AG09319 (cell line): ENCODE results near the gene TRAF1.

ENCODE experiments used
- DNase-seq: peaks from one replicate; pipeline ENCODE4 v3.0.0-alpha.2; 2010; ENCODE audit warnings: low read depth; ENCODE audit errors: extremely low read depth
- TF ChIP-seq, protein P1 (sequence below): IDR thresholded peaks from 2 replicates; pipeline ENCODE4 v1.5.1; 2011; ENCODE audit warnings: low read depth, mild to moderate bottlenecking, inconsistent platforms, low read length, moderate library complexity

Gene TRAF1

DNA sequence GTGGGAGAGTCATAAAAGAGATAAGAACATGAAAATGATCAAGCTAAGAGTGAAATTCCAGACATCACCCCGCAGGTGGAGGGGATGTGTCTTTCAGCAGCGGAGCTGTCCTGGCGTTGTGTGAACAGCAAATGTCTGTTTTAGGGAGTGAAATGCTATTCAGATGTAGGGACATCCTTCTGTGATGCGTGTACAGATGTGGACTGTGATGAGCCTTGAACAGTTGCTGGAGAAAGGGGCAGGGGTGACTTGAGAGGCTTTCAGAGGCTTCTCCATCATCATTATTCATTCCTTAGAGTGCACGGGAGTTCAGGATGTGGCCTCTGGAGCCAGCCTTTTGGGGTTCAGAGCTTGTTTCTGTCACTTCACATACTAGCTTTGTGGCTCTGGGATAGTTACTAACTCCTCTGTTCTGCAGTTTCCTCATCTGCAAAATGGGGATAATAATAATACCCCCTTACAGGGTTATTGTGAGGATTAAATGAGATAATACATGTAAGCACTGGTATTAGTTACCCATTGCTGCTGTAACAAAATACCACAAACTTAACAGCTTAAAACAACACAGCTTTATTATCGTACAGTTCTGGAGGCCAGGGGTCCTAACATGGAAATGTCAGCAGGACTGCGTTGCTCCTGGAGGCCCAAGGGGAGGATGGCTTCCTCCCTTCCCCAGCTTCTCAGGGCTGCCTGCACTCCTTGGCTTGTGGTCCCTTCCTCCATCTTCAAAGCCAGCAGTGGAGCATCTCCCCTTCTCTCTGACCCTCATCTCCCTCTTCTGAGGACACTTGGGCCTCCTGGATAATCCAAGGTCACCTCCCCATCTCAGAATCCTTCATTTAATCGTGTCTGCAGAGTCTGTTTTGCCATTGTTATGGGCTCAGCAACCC lies 9.4 kb downstream of the TRAF1 start:
- TF ChIP-seq, protein P1, sequence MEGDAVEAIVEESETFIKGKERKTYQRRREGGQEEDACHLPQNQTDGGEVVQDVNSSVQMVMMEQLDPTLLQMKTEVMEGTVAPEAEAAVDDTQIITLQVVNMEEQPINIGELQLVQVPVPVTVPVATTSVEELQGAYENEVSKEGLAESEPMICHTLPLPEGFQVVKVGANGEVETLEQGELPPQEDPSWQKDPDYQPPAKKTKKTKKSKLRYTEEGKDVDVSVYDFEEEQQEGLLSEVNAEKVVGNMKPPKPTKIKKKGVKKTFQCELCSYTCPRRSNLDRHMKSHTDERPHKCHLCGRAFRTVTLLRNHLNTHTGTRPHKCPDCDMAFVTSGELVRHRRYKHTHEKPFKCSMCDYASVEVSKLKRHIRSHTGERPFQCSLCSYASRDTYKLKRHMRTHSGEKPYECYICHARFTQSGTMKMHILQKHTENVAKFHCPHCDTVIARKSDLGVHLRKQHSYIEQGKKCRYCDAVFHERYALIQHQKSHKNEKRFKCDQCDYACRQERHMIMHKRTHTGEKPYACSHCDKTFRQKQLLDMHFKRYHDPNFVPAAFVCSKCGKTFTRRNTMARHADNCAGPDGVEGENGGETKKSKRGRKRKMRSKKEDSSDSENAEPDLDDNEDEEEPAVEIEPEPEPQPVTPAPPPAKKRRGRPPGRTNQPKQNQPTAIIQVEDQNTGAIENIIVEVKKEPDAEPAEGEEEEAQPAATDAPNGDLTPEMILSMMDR = no peak
- no peak for DNase-seq

DNA sequence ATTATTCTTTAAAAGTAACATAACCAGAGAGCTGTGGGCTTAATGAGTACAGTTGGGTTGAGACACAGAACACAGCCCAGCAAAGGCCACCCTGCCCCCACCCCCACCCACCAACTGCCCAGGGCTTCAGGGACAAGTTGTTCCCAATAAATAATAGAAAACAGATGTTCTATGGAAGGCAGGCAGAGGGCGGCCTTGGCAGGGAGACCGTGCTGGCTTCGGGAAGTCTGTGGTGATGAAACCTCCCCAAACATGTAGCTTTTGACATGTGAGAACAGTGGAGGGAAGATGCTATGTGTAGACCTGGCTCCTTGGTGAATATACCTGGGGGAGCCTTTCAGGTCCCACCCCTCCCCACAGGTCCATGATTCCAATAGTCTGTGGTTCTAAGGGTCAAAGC lies 10.0 kb downstream of the TRAF1 start:
- TF ChIP-seq, protein P1 = peak; percentile 6
- DNase-seq = peak; percentile 65

DNA sequence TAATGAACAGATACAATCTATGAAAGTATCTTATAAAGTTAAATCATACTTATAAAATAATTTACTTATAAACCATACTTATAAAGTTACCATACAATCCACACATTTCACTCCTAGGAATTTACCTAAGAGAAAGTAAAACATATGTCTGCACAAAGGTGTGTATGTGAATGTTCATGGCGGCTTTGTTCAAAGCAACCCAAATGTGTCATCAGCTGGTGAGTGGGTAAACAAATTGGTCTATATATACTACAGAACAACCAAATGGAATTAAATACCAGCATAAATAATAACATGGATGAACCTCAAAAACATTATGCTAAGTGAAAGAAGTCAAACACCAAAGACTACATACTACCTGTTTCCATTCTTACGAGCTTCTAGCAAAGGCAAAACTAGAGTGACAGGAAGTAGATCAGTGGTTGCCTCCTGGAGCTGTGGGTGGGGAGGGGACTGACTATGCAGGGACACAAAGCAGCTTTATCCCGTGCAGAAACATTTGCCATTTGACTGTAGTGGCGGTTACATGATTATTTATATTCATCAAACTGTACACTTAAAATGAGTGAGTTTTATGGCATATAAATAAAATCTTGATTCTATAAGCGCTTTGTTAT lies 10.6 kb downstream of the TRAF1 start:
- no peak for DNase-seq
- TF ChIP-seq, protein P1 = no peak

DNA sequence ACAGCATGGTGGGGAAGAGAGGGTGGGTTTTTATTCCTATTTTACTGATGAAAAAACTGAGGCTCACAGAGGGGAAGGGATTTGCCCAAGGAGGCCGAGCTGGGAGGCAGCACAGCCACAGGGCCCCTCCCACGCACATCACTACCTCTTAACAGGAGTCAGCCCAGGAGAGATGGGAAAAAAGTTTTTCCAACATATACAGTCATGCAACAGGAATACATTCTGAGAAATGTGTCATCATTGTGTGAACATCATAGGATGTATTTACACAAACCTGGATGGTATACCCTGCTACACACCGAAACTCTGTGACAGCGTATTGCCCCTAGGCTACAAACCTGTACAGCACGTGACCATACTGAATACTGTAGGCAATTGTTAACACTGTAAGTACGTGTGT lies 11.6 kb downstream of the TRAF1 start:
- no peak for DNase-seq
- TF ChIP-seq, protein P1 = no peak

DNA sequence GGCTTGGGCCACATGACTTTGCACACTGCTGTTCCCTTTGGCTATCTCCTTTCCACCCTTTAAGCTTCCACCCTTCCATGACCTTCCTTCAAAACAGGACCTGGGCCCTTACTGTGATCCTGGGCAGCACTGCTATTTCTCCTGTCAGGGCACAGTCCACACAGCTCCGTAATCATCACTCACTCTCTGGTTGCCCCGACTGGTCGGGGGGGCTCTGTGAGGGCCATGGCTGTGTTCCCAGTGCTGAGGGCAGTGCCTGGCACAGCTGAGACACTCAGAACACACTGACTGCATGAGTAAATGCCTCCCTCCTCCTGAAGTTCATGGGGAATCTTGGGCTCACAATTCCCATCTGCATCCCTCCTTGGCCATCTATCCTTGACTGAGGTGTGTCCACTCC lies 12.2 kb downstream of the TRAF1 start:
- TF ChIP-seq, protein P1 = no peak
- no peak for DNase-seq

DNA sequence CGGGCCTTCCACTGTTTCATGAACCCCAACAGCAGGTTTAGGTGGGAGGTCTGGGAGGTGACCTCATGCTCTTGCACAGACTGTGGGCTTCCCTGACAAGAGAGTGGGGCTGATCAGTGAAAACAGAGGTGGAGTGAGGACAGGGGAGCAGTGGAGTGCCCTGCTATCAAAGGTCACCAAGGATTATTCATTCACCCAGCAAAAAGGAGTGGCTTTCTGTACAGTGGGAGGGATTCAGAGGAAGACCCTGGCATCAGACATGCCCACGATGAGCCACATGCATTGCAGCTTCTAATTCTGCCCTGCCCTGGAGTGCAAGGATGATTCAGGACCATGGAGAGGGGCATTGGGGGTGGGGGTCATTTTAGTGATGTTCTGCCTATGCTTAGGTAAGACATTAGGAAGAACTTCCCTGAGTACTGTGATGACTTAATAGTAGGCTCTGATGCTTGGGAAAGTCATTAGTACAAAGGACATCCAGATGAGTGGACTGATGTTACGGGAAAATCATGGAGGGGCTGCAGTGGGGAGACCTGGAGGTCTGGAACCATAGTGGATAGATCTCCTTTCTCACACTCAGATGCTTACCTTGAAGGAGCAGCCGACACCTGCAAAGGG lies 12.8 kb downstream of the TRAF1 start:
- no peak for DNase-seq
- TF ChIP-seq, protein P1 = no peak
